ENCODE measurements around the gene GLIS1.
A peak's percentile ranks its signal among the peaks of the same experiment; 100 is the strongest.

GLIS1 gene

GRCh38 chr1:53606197-53606596 lies 132.8 kb downstream of the GLIS1 start:
- H3K27ac Mint-ChIP-seq, result no peak overlapping the region
- no peak for DNase-seq
- peaks cover under 1% of the 10 kb centered on the region for H3K4me1 Mint-ChIP-seq
- CTCF ChIA-PET, result no interaction called here
- peaks cover 4% of the 10 kb centered on the region for H3K9me3 Mint-ChIP-seq
- H3K4me3 Mint-ChIP-seq, result no peak overlapping the region
- peaks cover 7% of the 10 kb centered on the region for H3K27me3 Mint-ChIP-seq
- H3K36me3 Mint-ChIP-seq, result no peaks in the 10 kb centered on the region

GRCh38 chr1:53605181-53605580 lies 133.8 kb downstream of the GLIS1 start:
- H3K36me3 Mint-ChIP-seq, result no peaks in the 10 kb centered on the region
- H3K27ac Mint-ChIP-seq, result no peak overlapping the region
- H3K27me3 Mint-ChIP-seq, result peaks cover 4% of the 10 kb centered on the region
- peaks cover 11% of the 10 kb centered on the region for H3K4me1 Mint-ChIP-seq
- H3K4me3 Mint-ChIP-seq, result no peak overlapping the region
- no peaks in the 10 kb centered on the region for H3K9me3 Mint-ChIP-seq
- DNase-seq, result no peak
- CTCF ChIA-PET, result no interaction called here

DNA sequence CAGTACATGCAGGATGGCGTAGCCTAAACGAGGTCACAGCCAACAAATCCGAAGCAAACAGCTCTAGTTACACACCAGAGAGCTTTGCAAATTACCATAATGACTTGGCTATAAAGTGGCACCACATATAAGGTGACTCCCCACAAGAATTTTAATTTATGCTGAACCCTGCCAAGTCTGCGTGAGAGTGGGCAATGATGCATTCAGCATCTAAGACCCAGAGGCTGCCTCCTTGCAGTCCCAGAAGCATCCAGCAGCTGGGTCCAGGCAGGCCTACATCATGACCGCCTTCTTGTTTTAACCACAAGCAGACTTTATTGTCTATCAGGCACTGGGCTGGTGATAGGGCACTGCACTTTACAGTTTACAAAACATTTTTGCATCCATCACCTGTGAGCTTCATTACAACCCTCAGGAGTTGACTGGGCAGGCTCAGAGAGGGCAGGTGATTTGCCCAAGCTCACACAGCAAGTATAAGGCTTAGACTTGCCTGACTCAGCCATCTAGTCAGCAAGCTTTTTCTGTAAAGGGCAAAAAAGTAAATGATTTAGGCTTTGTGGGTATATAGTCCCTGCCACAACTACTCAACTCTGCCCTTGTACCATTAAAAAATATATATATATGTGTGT lies 134.6 kb downstream of the GLIS1 start:
- Mint-ChIP-seq H3K36me3 (no peaks in the 10 kb centered on the region), H3K4me1 (peaks cover 16% of the 10 kb centered on the region), H3K27ac (no peak overlapping the region), H3K27me3 (peaks cover 4% of the 10 kb centered on the region), H3K4me3 (no peak overlapping the region), H3K9me3 (no peaks in the 10 kb centered on the region)
- CTCF ChIA-PET, result interaction anchor here (1.4 kb wide), 1 partner anchor 22 kb away, joined by 4 read pairs; no protein-coding TSS in a partner anchor
- DNase-seq, result no peak

DNA sequence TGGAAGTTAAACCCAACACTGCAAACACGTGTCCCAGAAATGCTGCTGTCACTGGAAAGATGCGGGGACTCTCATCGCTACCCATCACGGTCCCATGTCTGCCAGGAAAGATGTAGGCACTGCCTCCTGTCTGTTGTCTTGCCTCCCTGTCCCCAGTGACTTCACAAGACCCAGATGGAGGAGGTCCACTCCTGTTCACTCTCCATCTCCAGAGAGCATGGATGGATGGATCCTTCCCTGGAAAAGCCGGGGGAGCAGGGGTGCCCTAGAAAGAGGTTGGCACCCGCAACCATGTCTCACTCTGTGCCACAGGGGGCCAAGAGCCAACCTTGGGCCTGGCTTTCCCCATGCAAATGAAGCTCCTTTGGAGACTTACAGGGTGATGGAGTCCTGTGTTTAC lies 135.5 kb downstream of the GLIS1 start:
- Mint-ChIP-seq H3K36me3 (no peaks in the 10 kb centered on the region), H3K4me1 (peaks cover 16% of the 10 kb centered on the region), H3K27me3 (no peaks in the 10 kb centered on the region), H3K27ac (no peak overlapping the region), H3K9me3 (no peaks in the 10 kb centered on the region), H3K4me3 (no peak overlapping the region)
- CTCF ChIA-PET, result interaction anchor here (1.4 kb wide), 1 partner anchor 21 kb away, joined by 4 read pairs; no protein-coding TSS in a partner anchor
- DNase-seq, result no peak

- H3K4me1 Mint-ChIP-seq, result peaks cover 16% of the 10 kb centered on the region
- no peak overlapping the region for H3K27ac Mint-ChIP-seq
- no peak for DNase-seq
- no peak overlapping the region for H3K4me3 Mint-ChIP-seq
- H3K9me3 Mint-ChIP-seq, result no peaks in the 10 kb centered on the region
- H3K27me3 Mint-ChIP-seq, result no peaks in the 10 kb centered on the region
- no peaks in the 10 kb centered on the region for H3K36me3 Mint-ChIP-seq
- CTCF ChIA-PET, result no interaction called here
Measured at GRCh38 chr1:53601867-53602775, 136.8 kb downstream of the GLIS1 start.

GRCh38 chr1:53601031-53601745 lies 137.8 kb downstream of the GLIS1 start:
- Mint-ChIP-seq H3K27me3 (peaks cover 4% of the 10 kb centered on the region), H3K9me3 (no peaks in the 10 kb centered on the region), H3K27ac (peak overlapping the region; percentile 66), H3K36me3 (no peaks in the 10 kb centered on the region), H3K4me1 (peaks cover 16% of the 10 kb centered on the region), H3K4me3 (no peak overlapping the region)
- DNase-seq, result no peak
- CTCF ChIA-PET, result interaction anchor here (0.6 to 1.0 kb wide), 2 partner anchors 81 to 115 kb away, joined by 4 read pairs; no protein-coding TSS in a partner anchor

GRCh38 chr1:53600561-53600960 lies 138.4 kb downstream of the GLIS1 start:
- peaks cover 4% of the 10 kb centered on the region for H3K27me3 Mint-ChIP-seq

DNA sequence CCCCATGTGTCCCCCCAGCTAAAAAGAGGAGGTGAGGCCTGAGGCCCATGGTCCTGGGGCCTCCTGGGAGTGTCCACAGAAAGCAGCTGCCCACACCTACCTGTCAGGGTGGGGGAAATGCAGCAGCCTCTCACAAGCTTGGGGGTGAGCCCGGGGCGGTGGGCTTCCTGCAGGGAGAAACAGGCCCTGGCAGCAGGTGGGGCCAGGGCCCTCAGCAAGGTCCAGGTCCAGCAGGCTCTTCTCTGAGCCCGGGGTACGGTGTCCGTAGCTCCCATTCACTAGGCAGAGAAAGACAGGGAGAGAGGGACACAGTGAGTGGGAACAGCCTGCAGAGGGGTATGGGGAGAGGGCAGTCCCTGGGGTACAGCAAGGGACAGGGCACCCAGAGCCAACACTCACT lies 139.0 kb downstream of the GLIS1 start:
- H3K4me1 Mint-ChIP-seq, result peaks cover 16% of the 10 kb centered on the region
- H3K4me3 Mint-ChIP-seq, result no peak overlapping the region
- peak overlapping the region; percentile 66 for H3K27ac Mint-ChIP-seq
- H3K9me3 Mint-ChIP-seq, result no peaks in the 10 kb centered on the region
- peaks cover 4% of the 10 kb centered on the region for H3K27me3 Mint-ChIP-seq
- no peak for DNase-seq
- H3K36me3 Mint-ChIP-seq, result no peaks in the 10 kb centered on the region
- CTCF ChIA-PET, result interaction anchor here (0.9 kb wide), 1 partner anchor 114 kb away, joined by 4 read pairs; no protein-coding TSS in a partner anchor

More at GRCh38 chr1:53600561-53600960, 138.4 kb downstream of the GLIS1 start:
- Mint-ChIP-seq H3K9me3 (no peaks in the 10 kb centered on the region), H3K36me3 (no peaks in the 10 kb centered on the region), H3K27ac (peak overlapping the region; percentile 66), H3K4me1 (peaks cover 16% of the 10 kb centered on the region), H3K4me3 (no peak overlapping the region)
- CTCF ChIA-PET, result interaction anchor here (0.6 to 1.0 kb wide), 2 partner anchors 82 to 115 kb away, joined by 4 read pairs; no protein-coding TSS in a partner anchor
- DNase-seq, result peak; percentile 48

DNA sequence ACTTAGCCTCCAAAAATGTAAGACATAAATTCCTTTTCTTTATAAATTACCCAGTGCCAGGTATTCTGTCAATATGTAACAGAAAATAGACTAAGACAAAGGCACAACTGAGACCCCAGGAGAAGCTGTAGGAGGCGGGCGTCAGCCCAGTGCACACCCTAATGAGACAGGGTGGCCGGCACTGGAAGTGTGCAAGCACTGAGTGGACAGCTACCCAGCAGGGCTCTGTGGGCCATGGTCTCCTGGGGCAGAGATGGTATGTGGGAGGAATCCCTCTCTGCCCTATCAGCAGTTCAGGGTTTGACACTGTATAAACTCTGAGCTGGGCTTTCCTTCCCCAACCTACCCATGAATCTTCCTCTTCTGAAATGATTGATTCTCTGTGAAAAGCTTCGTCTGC lies 139.5 kb downstream of the GLIS1 start:
- Mint-ChIP-seq H3K4me3 (no peak overlapping the region), H3K36me3 (no peaks in the 10 kb centered on the region), H3K9me3 (no peaks in the 10 kb centered on the region), H3K27ac (no peak overlapping the region), H3K27me3 (peaks cover 4% of the 10 kb centered on the region), H3K4me1 (peaks cover 16% of the 10 kb centered on the region)
- CTCF ChIA-PET, result interaction anchor here (0.9 kb wide), 1 partner anchor 113 kb away, joined by 4 read pairs; no protein-coding TSS in a partner anchor
- DNase-seq, result no peak

GRCh38 chr1:53598966-53599365 lies 140.0 kb downstream of the GLIS1 start:
- Mint-ChIP-seq H3K27ac (no peak overlapping the region), H3K9me3 (no peaks in the 10 kb centered on the region), H3K27me3 (peaks cover 4% of the 10 kb centered on the region), H3K4me3 (no peak overlapping the region), H3K4me1 (peaks cover 16% of the 10 kb centered on the region), H3K36me3 (no peaks in the 10 kb centered on the region)
- CTCF ChIA-PET, result no interaction called here
- DNase-seq, result no peak

DNA sequence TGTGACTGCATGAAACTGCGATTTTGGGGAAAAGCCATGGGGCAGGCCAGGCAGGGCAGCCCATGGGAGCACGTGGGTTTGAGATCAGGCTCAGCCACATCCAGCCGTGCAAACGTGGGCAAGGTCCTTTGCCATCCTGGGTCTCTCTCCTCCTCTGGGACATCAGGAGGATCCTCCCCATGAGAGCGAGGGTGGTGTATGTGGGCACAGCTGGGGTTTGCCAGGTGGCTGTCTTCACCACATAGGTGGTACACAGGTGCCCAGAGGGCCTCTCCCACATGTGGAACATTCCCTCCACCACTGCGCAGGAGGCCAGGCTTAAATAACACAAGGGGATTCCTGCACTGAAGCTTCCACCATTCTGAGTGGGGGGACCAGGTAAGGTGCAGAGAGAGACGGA lies 143.1 kb downstream of the GLIS1 start:
- H3K4me1 Mint-ChIP-seq, result peaks cover 12% of the 10 kb centered on the region
- no peaks in the 10 kb centered on the region for H3K36me3 Mint-ChIP-seq
- peaks cover 4% of the 10 kb centered on the region for H3K27me3 Mint-ChIP-seq
- CTCF ChIA-PET, result interaction anchor here (0.6 kb wide), 1 partner anchor 148 kb away, joined by 3 read pairs; no protein-coding TSS in a partner anchor
- no peak overlapping the region for H3K4me3 Mint-ChIP-seq
- no peaks in the 10 kb centered on the region for H3K9me3 Mint-ChIP-seq
- H3K27ac Mint-ChIP-seq, result no peak overlapping the region
- no peak for DNase-seq

GRCh38 chr1:53594391-53595180 lies 144.4 kb downstream of the GLIS1 start:
- CTCF ChIA-PET, result no interaction called here
- no peak for DNase-seq
- Mint-ChIP-seq H3K9me3 (no peaks in the 10 kb centered on the region), H3K27ac (no peak overlapping the region), H3K4me3 (no peak overlapping the region), H3K36me3 (no peaks in the 10 kb centered on the region), H3K27me3 (peaks cover 4% of the 10 kb centered on the region), H3K4me1 (no peaks in the 10 kb centered on the region)

DNA sequence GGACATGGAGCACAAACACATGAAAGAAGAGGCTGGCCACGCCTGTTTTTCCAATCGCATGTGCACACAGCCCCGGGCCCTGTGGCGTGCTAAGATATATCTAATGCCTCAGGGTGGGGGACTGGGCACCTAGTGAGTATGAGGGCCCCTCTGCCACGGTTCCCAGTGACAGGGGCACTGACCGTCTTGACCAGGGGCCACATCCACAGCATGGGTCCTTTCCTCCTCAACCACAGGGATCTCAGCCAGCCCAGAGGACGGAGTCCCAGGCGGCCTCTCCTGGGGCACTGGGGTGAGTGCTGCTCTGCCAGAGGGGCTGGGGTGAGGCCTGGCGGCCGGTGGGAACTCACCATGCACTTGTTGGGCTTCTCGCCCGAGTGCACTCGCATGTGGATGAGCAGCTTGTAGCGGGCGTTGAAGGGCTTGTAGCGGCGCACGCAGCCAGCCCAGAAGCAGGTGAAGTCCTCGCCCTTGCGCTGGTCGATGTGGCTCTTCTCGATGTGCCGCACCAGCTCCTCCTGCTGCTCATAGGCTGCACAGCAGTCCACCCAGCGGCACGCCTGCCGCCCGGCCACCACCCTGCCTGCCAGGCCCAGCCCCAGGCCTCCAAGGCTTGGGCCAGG lies 145.1 kb downstream of the GLIS1 start:
- no peaks in the 10 kb centered on the region for H3K4me1 Mint-ChIP-seq
- CTCF ChIA-PET, result no interaction called here
- H3K36me3 Mint-ChIP-seq, result no peaks in the 10 kb centered on the region
- H3K27ac Mint-ChIP-seq, result no peak overlapping the region
- H3K4me3 Mint-ChIP-seq, result no peak overlapping the region
- no peaks in the 10 kb centered on the region for H3K9me3 Mint-ChIP-seq
- H3K27me3 Mint-ChIP-seq, result peaks cover 4% of the 10 kb centered on the region
- DNase-seq, result peak; percentile 30

Data from activated naive CD4-positive, alpha-beta T cell treated with anti-CD3 and anti-CD28 coated beads, Interleukin-2, amount 10 ng/mL, durations not matched to agents 7 days and 5 days (primary cell).